Spleen (tissue), 11 donors: Measurements from ENCODE around the gene KMT2A. TPM values are rescaled to one million over a fixed set of nuclear protein-coding genes. Genes with fewer than 3 reads are reported as not detected.

Source experiments
- DNase-seq: peaks from one replicate; pipeline ENCODE4 v3.0.0-alpha.2; 2020
- H3K27ac ChIP-seq, 8 donors: fragments of 200-600 bp; sonication (generic) in 7 of 8; 1 replicate in 4 of 8; 2 replicates in 4 of 8; pipeline versions ENCODE4 v1.5.0 to v1.8.0; 2016 to 2021; ENCODE audit warnings: inconsistent platforms in 4 of 8, mild to moderate bottlenecking in 4 of 8, moderate library complexity in 1 of 8
- H3K27me3 ChIP-seq, 7 donors: fragments of 200-600 bp; sonication (generic) in 6 of 7; replicated peaks in 1 of 7; 1 replicate in 4 of 7; 2 replicates in 3 of 7; pipeline versions ENCODE4 v1.5.0 to v1.8.0; 2016 to 2021; ENCODE audit warnings: inconsistent platforms in 3 of 7, mild to moderate bottlenecking in 1 of 7
- H3K36me3 ChIP-seq, 6 donors: fragments of 200-600 bp; sonication (generic) in 5 of 6; 1 replicate in 4 of 6; 2 replicates in 2 of 6; pipeline versions ENCODE4 v1.5.0 to v1.8.0; 2016 to 2021; ENCODE audit warnings: inconsistent platforms in 2 of 6
- H3K4me1 ChIP-seq, 6 donors: fragments of 200-600 bp; sonication (generic) in 5 of 6; 1 replicate in 3 of 6; 2 replicates in 3 of 6; pipeline versions ENCODE4 v1.5.0 to v1.8.0; 2016 to 2021; ENCODE audit warnings: inconsistent platforms in 3 of 6
- H3K4me3 ChIP-seq, 8 donors: fragments of 200-600 bp; sonication (generic) in 7 of 8; 1 replicate in 4 of 8; 2 replicates in 4 of 8; pipeline versions ENCODE4 v1.5.0 to v1.8.0; 2016 to 2021; ENCODE audit warnings: inconsistent platforms in 4 of 8, mild to moderate bottlenecking in 4 of 8, moderate library complexity in 2 of 8
- H3K9me3 ChIP-seq, 8 donors: fragments of 200-600 bp; sonication (generic) in 7 of 8; 1 replicate in 4 of 8; 2 replicates in 4 of 8; pipeline versions ENCODE4 v1.5.0 to v1.8.0; 2016 to 2021; ENCODE audit warnings: inconsistent platforms in 4 of 8
- CTCF ChIP-seq, 11 experiments: fragments of 200-600 bp in 7 of 11; fragments of 450-650 bp in 4 of 11; sonication (generic) in 4 of 11; IDR thresholded peaks in 8 of 11; conservative IDR thresholded peaks in 3 of 11; 1 replicate in 7 of 11; 2 replicates in 4 of 11; pipeline versions ENCODE4 v1.4.0 to v1.8.0; 2016 to 2021; ENCODE audit warnings: antibody characterized with exemption in 11 of 11, inconsistent platforms in 4 of 11, mild to moderate bottlenecking in 1 of 11
- POLR2A ChIP-seq, 3 donors: fragments of 450-650 bp; IDR thresholded peaks; one replicate each; pipeline ENCODE4 v1.5.1; 2017; ENCODE audit warnings: antibody characterized with exemption in 3 of 3, mild to moderate bottlenecking in 1 of 3
- POLR2AphosphoS5 ChIP-seq, 3 donors: sonication (generic); formaldehyde crosslinking; IDR thresholded peaks; one replicate each; pipeline ENCODE4 v1.5.1; 2017; ENCODE audit warnings: antibody characterized with exemption in 3 of 3
- WGBS, 5 donors: extraction: QIAGEN DNeasy Blood & Tissue Kit in 3 of 5; methylation state at CpG; one replicate each; pipeline versions ENCODE4 v1.1.5 to v1.1.7; 2013 to 2018; 5-methylcytosine and 5-hydroxymethylcytosine counted together
- intact Hi-C: fragments of 100-400 bp; cut with DNase I; formaldehyde crosslinking; loops from one replicate; pipeline ENCODE4 v1.15.0; 2023; ENCODE audit warnings: low total_unique reads
- polyA plus RNA-seq, 3 donors: library from polyadenylated mRNA; stranded (reverse); fragments of 200-250 nt; gene quantifications; one replicate each; pipeline ENCODE4 v1.2.1, GENCODE V29; 2013
- total RNA-seq, 7 donors: library from RNA; depleted of rRNA in 3 of 7; stranded (reverse); fragments of >200 nt in 3 of 7; fragmentation: NEBNext Ultra II Directional in 4 of 7; extraction: Animal tissue kit (Norgen Biotek cat#: 25700) in 4 of 7; gene quantifications; one replicate each; pipeline versions ENCODE4 v1.1.0 to v1.2.1, GENCODE V29; 2016 to 2021
- donor health status: healthy with polysubstance abuse.
- donor health status: DM: no; HTN: no; CAD: no; lungs with moderate emphysema.
- donor health status: DM: no; HTN: no; CAD: no.
- donor health status: Bipolar disorder and iron deficiency.
- donor health status: healthy.
- donor health status: DM: no; HTN: no; CAD: no.
- donor health status: DM: yes; HTN: yes; CAD: no.

The KMT2A gene
- total and polyA plus RNA-seq, 10 donors, result 5.9 to 134 (median 103) TPM

GRCh38 chr11:118447423-118447822, 11.1 kb downstream of the KMT2A start:
- DNase-seq, result no peak
- H3K27me3 ChIP-seq, result no peaks in the 10 kb centered on the region
- H3K9me3 ChIP-seq, result no peaks in the 10 kb centered on the region
- H3K27ac ChIP-seq, result no peak overlapping the region
- TF ChIP-seq CTCF (IDR thresholded peaks at IDR 0.05 in 8 of 11, conservative IDR thresholded peaks at IDR 0.05 in 3 of 11) (no peak), POLR2AphosphoS5 (IDR thresholded peaks at IDR 0.05) (no peak), POLR2A (IDR thresholded peaks at IDR 0.05) (no peak)
- intact Hi-C loops, result no loop called here
- peaks cover 0 to 32% (median 2%) of the 10 kb centered on the region in 6 donors for H3K36me3 ChIP-seq
- H3K4me1 ChIP-seq, result peaks cover 9 to 99% (median 69%) of the 10 kb centered on the region in 6 donors
- no peak overlapping the region for H3K4me3 ChIP-seq
- 91 to 98% (median 93%) methylated on average over 4 of the region's 4 CpGs for WGBS, 5 donors

- intact Hi-C loops, result no loop called here
- H3K4me1 ChIP-seq, result peaks cover under 1 to 92% (median 60%) of the 10 kb centered on the region in 6 donors
- H3K36me3 ChIP-seq, result peaks cover 0 to 36% (median 2%) of the 10 kb centered on the region in 6 donors
- no peaks in the 10 kb centered on the region for H3K9me3 ChIP-seq
- no peak for DNase-seq
- H3K27me3 ChIP-seq, result no peaks in the 10 kb centered on the region
- H3K4me3 ChIP-seq, result no peak overlapping the region
- TF ChIP-seq POLR2A (IDR thresholded peaks at IDR 0.05) (no peak), POLR2AphosphoS5 (IDR thresholded peaks at IDR 0.05) (no peak)
- no peak overlapping the region for H3K27ac ChIP-seq
These were observed 12.0 kb downstream of the KMT2A start for GRCh38 chr11:118448294-118448693.

- 69 to 97% (median 83%) methylated on average over 4 of the region's 4 CpGs for WGBS, 5 donors
- Histone ChIP-seq H3K27me3 (no peaks in the 10 kb centered on the region), H3K36me3 (peaks cover 0 to 43% (median 2%) of the 10 kb centered on the region in 6 donors), H3K4me3 (no peak overlapping the region), H3K27ac (no peak overlapping the region), H3K9me3 (no peaks in the 10 kb centered on the region), H3K4me1 (peaks cover 0 to 85% (median 53%) of the 10 kb centered on the region in 6 donors)
- no peak for DNase-seq
- intact Hi-C loops, result no loop called here
- TF ChIP-seq CTCF (IDR thresholded peaks at IDR 0.05 in 8 of 11, conservative IDR thresholded peaks at IDR 0.05 in 3 of 11) (no peak), POLR2A (IDR thresholded peaks at IDR 0.05) (no peak), POLR2AphosphoS5 (IDR thresholded peaks at IDR 0.05) (no peak)
These were observed 13.1 kb downstream of the KMT2A start for GRCh38 chr11:118449316-118449918.

GRCh38 chr11:118450451-118450850, 14.2 kb downstream of the KMT2A start:
- 92 to 100% (median 95%) methylated on average over 1 of the region's 1 CpG for WGBS, 5 donors
- H3K27me3 ChIP-seq, result no peaks in the 10 kb centered on the region
- no peak for DNase-seq
- no peak overlapping the region for H3K4me3 ChIP-seq
- TF ChIP-seq CTCF (IDR thresholded peaks at IDR 0.05 in 8 of 11, conservative IDR thresholded peaks at IDR 0.05 in 3 of 11) (no peak), POLR2AphosphoS5 (IDR thresholded peaks at IDR 0.05) (no peak), POLR2A (IDR thresholded peaks at IDR 0.05) (no peak)
- H3K4me1 ChIP-seq, result peaks cover 0 to 83% (median 44%) of the 10 kb centered on the region in 6 donors
- H3K36me3 ChIP-seq, result peaks cover 0 to 48% (median 2%) of the 10 kb centered on the region in 6 donors
- H3K27ac ChIP-seq, result no peak overlapping the region
- no peaks in the 10 kb centered on the region for H3K9me3 ChIP-seq
- intact Hi-C loops, result no loop called here
